Lower lobe of right lung (tissue), 2 donors: ENCODE data around the gene CYTH1. TPM values are rescaled to one million over a fixed set of nuclear protein-coding genes. Genes with fewer than 3 reads are reported as not detected.

Experiments
- ATAC-seq, 2 donors: fragments of 200-7000 bp; cut with Tn5 transposase; one replicate each; pipeline ENCODE4 v1.9.1; 2020 to 2022; ENCODE audit warnings: mild to moderate bottlenecking in 2 of 2, moderate library complexity in 2 of 2
- DNase-seq: peaks from one replicate; pipeline ENCODE4 v3.0.0-alpha.2; 2020
- H3K27ac ChIP-seq: fragments of 200-600 bp; one replicate; pipeline ENCODE4 v1.8.0; 2022
- H3K27me3 ChIP-seq: fragments of 200-600 bp; one replicate; pipeline ENCODE4 v1.8.0; 2022; ENCODE audit warnings: low read depth
- H3K36me3 ChIP-seq: fragments of 200-600 bp; one replicate; pipeline ENCODE4 v1.8.0; 2022; ENCODE audit warnings: mild to moderate bottlenecking
- H3K4me1 ChIP-seq: fragments of 200-600 bp; one replicate; pipeline ENCODE4 v1.8.0; 2022
- H3K4me3 ChIP-seq: fragments of 200-600 bp; one replicate; pipeline ENCODE4 v1.8.0; 2022; ENCODE audit warnings: mild to moderate bottlenecking
- H3K9me3 ChIP-seq: fragments of 200-600 bp; one replicate; pipeline ENCODE4 v1.8.0; 2022
- intact Hi-C: fragments of 100-400 bp; cut with DNase I; formaldehyde crosslinking; loops from one replicate; pipeline ENCODE4 v1.11.0; 2022
- total RNA-seq: library from RNA; stranded (reverse); fragmentation: NEBNext Ultra II Directional; extraction: Animal tissue kit (Norgen Biotek cat#: 25700); gene quantifications from one replicate; pipeline ENCODE4 v1.2.1, GENCODE V29; 2021
- TF ChIP-seq, protein P1 (sequence below): fragments of 200-600 bp; IDR thresholded peaks from one replicate; pipeline ENCODE4 v1.8.0; 2022; ENCODE audit warnings: antibody characterized with exemption, mild to moderate bottlenecking
- donor health status: DM: no; HTN: yes; CAD: no; lungs with severe emphysema.

The CYTH1 gene
- total RNA-seq, 1 donor from 2014 or later, result 110 TPM

DNA sequence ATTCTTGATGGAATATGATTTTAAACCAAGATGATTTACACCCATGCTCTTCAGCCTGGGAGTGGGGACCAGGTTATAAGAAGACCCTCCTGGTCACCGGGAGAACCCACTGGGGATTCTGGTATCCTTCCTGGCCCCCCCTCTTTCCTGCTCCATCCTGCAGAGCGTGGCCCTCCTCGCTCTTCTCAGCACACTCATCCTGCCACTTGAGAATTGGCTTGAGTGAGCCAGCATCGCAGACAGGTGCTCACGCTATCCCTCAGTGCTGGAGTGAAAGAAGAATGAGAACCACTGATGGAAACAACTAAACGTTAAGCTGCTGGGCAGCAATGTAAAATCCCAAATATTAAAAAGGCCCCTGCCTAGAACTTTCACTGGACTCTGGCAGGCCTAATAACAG, 98.0 kb downstream of the CYTH1 start:
- no peak for ATAC-seq
- Histone ChIP-seq H3K4me1 (no peaks in the 10 kb centered on the region), H3K27ac (no peak overlapping the region), H3K36me3 (peaks cover 85% of the 10 kb centered on the region), H3K27me3 (no peaks in the 10 kb centered on the region), H3K9me3 (no peaks in the 10 kb centered on the region), H3K4me3 (no peak overlapping the region)
- intact Hi-C loops, result no loop called here
- no peak for DNase-seq
- TF ChIP-seq, protein P1, sequence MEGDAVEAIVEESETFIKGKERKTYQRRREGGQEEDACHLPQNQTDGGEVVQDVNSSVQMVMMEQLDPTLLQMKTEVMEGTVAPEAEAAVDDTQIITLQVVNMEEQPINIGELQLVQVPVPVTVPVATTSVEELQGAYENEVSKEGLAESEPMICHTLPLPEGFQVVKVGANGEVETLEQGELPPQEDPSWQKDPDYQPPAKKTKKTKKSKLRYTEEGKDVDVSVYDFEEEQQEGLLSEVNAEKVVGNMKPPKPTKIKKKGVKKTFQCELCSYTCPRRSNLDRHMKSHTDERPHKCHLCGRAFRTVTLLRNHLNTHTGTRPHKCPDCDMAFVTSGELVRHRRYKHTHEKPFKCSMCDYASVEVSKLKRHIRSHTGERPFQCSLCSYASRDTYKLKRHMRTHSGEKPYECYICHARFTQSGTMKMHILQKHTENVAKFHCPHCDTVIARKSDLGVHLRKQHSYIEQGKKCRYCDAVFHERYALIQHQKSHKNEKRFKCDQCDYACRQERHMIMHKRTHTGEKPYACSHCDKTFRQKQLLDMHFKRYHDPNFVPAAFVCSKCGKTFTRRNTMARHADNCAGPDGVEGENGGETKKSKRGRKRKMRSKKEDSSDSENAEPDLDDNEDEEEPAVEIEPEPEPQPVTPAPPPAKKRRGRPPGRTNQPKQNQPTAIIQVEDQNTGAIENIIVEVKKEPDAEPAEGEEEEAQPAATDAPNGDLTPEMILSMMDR, result no peak

DNA sequence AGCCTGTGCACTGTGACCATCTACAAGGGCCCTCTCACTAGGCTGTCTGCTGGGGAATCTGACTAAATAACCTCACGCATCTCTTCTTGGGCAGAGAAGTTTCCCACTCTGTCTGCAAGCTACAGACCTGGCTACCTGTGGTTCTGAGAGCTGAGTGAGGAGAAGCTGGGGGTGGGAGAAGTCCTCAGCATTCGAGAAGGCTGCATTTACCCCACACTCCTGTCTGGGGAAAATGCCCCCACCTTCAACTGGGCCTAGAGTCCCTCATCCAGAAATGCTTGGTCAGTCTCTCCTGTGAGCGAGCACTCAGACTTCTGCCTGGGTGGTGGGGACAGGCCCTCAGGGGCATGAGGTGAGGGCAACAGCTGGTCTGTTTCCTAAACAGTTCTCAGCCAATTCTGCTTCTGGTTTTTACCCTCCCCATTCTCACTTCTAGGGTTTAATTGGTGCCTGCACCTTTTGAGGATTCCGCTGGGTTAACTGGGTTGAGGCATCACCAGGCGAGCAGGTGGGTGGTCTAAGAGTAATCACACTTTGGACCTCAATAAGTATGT, 98.6 kb downstream of the CYTH1 start:
- Histone ChIP-seq H3K9me3 (no peaks in the 10 kb centered on the region), H3K36me3 (peaks cover 85% of the 10 kb centered on the region), H3K4me3 (no peak overlapping the region), H3K27me3 (no peaks in the 10 kb centered on the region), H3K4me1 (no peaks in the 10 kb centered on the region), H3K27ac (no peak overlapping the region)
- DNase-seq, result no peak
- TF ChIP-seq, protein P1, result no peak
- intact Hi-C loops, result no loop called here
- no peak for ATAC-seq

DNA sequence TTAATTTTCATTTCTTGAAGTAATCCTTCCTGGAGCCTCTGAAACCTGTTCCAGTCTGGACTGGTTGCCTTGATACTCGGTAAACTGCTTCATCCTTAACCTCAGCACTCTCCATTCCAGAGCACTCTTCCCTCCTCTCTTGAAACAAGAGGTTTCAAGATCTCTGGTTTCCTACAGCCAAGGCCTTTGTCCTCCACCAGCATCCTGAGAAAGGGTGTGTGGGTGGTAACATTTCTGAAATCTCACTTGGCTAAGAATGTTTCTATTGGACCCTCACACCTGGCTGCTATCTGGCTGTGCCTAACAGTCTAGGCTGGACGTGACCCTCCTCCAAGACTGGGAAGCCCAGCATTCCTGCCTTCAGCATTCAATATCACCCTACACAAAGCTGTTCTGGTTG, 99.7 kb downstream of the CYTH1 start:
- peak; percentile 75 to 78 for ATAC-seq
- no peak for DNase-seq
- no peak overlapping the region for H3K27ac ChIP-seq
- intact Hi-C loops, result no loop called here
- H3K36me3 ChIP-seq, result peaks cover 85% of the 10 kb centered on the region
- TF ChIP-seq, protein P1, result no peak
- no peaks in the 10 kb centered on the region for H3K4me1 ChIP-seq
- H3K4me3 ChIP-seq, result no peak overlapping the region
- no peaks in the 10 kb centered on the region for H3K27me3 ChIP-seq
- H3K9me3 ChIP-seq, result no peaks in the 10 kb centered on the region

DNA sequence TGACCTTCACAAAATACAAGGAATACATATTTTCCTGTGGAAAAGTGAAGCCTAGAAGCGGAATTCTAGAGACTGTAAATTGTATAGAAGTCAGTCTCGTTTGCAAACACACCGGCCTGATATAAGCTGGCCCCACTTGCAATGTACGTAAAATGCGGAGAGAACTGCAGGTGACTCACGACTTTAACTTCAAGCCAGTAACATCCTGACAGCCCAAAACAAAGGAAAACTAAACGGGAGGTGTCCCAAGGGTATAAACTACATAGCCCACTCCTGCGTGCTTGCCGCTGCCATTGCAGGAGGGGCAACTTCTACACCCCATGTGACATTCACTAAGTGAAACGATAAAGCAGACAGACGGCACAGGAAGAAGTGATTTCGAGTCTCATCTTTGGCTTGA, 101.6 kb downstream of the CYTH1 start:
- H3K36me3 ChIP-seq, result peaks cover 85% of the 10 kb centered on the region
- no peaks in the 10 kb centered on the region for H3K4me1 ChIP-seq
- TF ChIP-seq, protein P1, result no peak
- no peaks in the 10 kb centered on the region for H3K9me3 ChIP-seq
- no peak for DNase-seq
- H3K4me3 ChIP-seq, result no peak overlapping the region
- no peaks in the 10 kb centered on the region for H3K27me3 ChIP-seq
- intact Hi-C loops, result no loop called here
- ATAC-seq, result no peak
- no peak overlapping the region for H3K27ac ChIP-seq

DNA sequence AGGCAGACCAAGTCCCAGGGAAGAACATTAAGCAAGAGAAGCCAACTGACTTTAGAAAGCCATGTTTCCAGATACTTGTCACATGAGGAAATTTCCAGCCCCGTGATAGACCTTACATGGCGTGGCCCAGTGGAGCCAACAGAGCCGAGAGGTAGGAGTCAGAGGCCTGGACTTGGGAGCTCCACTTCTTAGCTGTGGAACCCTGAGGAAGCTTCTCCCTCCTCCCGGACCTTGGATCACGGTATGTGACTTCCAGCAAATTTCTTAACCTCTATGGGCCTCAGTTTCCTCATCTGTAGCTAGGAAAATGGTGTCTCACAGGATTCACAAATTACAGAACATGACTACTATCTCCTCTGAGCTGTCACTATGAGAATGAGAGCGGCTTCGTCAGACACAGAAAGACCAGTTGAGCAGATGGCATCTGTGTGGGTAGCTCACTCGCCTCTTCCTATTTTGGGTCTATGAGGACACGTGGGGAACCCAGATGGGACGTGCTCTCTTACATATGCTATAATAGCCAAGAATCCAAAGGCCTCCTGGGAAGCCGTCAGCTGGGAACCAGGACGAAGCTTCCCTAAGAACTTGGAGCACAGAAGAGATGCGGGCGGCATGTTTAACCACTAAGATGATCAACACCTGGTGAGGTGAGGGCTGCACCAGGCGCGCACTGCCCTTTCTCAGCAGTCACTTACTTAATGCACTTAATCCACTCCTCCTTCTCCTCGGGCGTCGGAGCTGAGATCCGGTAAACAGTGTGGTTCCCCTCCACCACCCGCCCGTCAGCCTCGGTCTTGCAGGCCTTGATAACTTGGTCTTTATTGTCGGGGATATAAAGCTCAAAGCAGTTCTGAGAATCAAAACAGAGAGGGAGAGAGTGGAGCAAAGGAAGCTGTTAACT, 102.3 kb downstream of the CYTH1 start:
- no peak overlapping the region for H3K4me3 ChIP-seq
- H3K36me3 ChIP-seq, result peaks cover 89% of the 10 kb centered on the region
- no peaks in the 10 kb centered on the region for H3K27me3 ChIP-seq
- TF ChIP-seq, protein P1, result no peak
- no peaks in the 10 kb centered on the region for H3K4me1 ChIP-seq
- intact Hi-C loops, result no loop called here
- DNase-seq (no peak), ATAC-seq (no peak)
- H3K27ac ChIP-seq, result no peak overlapping the region
- H3K9me3 ChIP-seq, result no peaks in the 10 kb centered on the region
